HepG2 (cell line): ENCODE data around the gene INTS4. TPM values are rescaled to one million over a fixed set of nuclear protein-coding genes. Genes with fewer than 3 reads are reported as not detected.
"Not testable (repeated sequence)": the region's sequence is repeated elsewhere in the genome, so short reads cannot be mapped to it uniquely, and the experiment has no call there.

ENCODE experiments used
- ATAC-seq: fragments of 200-7000 bp; cut with Tn5 transposase; 3 replicates; pipeline ENCODE4 v1.9.1; 2020; ENCODE audit warnings: mild to moderate bottlenecking, moderate library complexity
- BruUV-seq: library from RNA; stranded (reverse); fragments of 400-500 nt; replicated peaks from 2 replicates; lab custom pipeline; 2021; lab: Mats Ljungman, UMichigan
- CTCF ChIA-PET: fragments of 300-600 bp; formaldehyde crosslinking; extraction: SDS; loops from one replicate; lab custom pipeline; 2021; ENCODE audit warnings: low total read pairs, inconsistent platforms, low intra/inter-chr PET ratio; lab: Yijun Ruan, JAX
- POLR2A ChIA-PET: fragments of 350-600 bp; sonication (Branson Sonifier 250); formaldehyde crosslinking; loops from one replicate; lab custom pipeline; 2020; ENCODE audit warnings: antibody characterized with exemption, inconsistent platforms; lab: Yijun Ruan, JAX
- DNase-seq: peaks from one replicate; pipeline ENCODE4 v3.0.0-alpha.2; 2015; ENCODE audit warnings: low spot score
- FAIRE-seq: peaks from 3 replicates; lab custom pipeline; 2011; peaks lifted over from hg19 to GRCh38; lab: Jason Lieb, UNC
- H2AFZ ChIP-seq: one replicate; pipeline ENCODE4 v1.6.1; 2011; ENCODE audit warnings: low read length, inconsistent platforms
- H3K27ac ChIP-seq: fragments of 300-600 bp; 3 replicates; pipeline ENCODE4 v1.8.0; 2011; ENCODE audit warnings: mixed run types, mild to moderate bottlenecking, mixed read lengths, low read length, inconsistent platforms; ENCODE audit not compliant: insufficient read depth; ENCODE audit errors: extremely low read length
- H3K27me3 ChIP-seq, 2 experiments: fragments of 200-600 bp in 1 of 2; 2 replicates in 1 of 2; 3 replicates in 1 of 2; pipeline versions ENCODE4 v1.6.0 to v1.8.0; 2011; ENCODE audit warnings: low read length in 2 of 2, mild to moderate bottlenecking in 2 of 2, moderate library complexity in 2 of 2, inconsistent platforms in 1 of 2; ENCODE audit not compliant: insufficient read depth in 2 of 2, control insufficient read depth in 1 of 2
- H3K36me3 ChIP-seq, 2 experiments: fragments of 200-600 bp in 1 of 2; replicated peaks in 1 of 2; 2 replicates in 1 of 2; 3 replicates in 1 of 2; pipeline versions ENCODE4 v1.5.1 to v1.8.0; 2011; ENCODE audit warnings: low read length in 2 of 2, inconsistent platforms in 1 of 2; ENCODE audit not compliant: insufficient read depth in 2 of 2, control insufficient read depth in 1 of 2
- H3K4me1 ChIP-seq: 2 replicates; pipeline ENCODE4 v1.5.1; 2012; ENCODE audit warnings: low read length, inconsistent platforms; ENCODE audit not compliant: insufficient read depth
- H3K4me2 ChIP-seq: 2 replicates; pipeline ENCODE4 v1.6.0; 2011; ENCODE audit warnings: low read depth, low read length, inconsistent platforms
- H3K4me3 ChIP-seq, 3 experiments: fragments of 200-600 bp in 1 of 3; sonication (generic), shearing (Covaris generic) in 1 of 3; replicated peaks in 1 of 3; 2 replicates each; pipeline ENCODE4 v1.5.1; 2011 to 2016; ENCODE audit warnings: low read length in 3 of 3, inconsistent platforms in 2 of 3, low read depth in 2 of 3, mild to moderate bottlenecking in 2 of 3, control low read depth in 1 of 3, mixed read lengths in 1 of 3; ENCODE audit not compliant: insufficient read depth in 1 of 3
- H3K79me2 ChIP-seq: one replicate; pipeline ENCODE4 v1.6.1; 2011; ENCODE audit warnings: low read length, inconsistent platforms; ENCODE audit not compliant: insufficient read depth
- H3K9ac ChIP-seq: 2 replicates; pipeline ENCODE4 v1.6.0; 2011; ENCODE audit warnings: mild to moderate bottlenecking, low read depth, low read length, inconsistent platforms; ENCODE audit not compliant: insufficient read depth
- H3K9me3 ChIP-seq: 2 replicates; pipeline ENCODE4 v1.5.1; 2012; ENCODE audit warnings: mild to moderate bottlenecking, low read length
- H4K20me1 ChIP-seq: 2 replicates; pipeline ENCODE4 v1.6.0; 2011; ENCODE audit warnings: inconsistent platforms, mild to moderate bottlenecking, low read length, moderate library complexity; ENCODE audit not compliant: insufficient read depth
- CBX5 ChIP-seq: sonication (generic); formaldehyde crosslinking; IDR thresholded peaks from 2 replicates; pipeline ENCODE4 v1.4.0; 2020; ENCODE audit warnings: missing genetic modification reagents, borderline replicate concordance
- ESRRA ChIP-seq: sonication (generic); formaldehyde crosslinking; IDR thresholded peaks from 2 replicates; pipeline ENCODE4 v1.5.1; 2020; ENCODE audit warnings: mild to moderate bottlenecking, low read depth, missing genetic modification reagents
- HOXA3 ChIP-seq: sonication (generic); formaldehyde crosslinking; IDR thresholded peaks from 2 replicates; pipeline ENCODE4 v1.5.0; 2020; ENCODE audit warnings: missing genetic modification reagents
- IKZF4 ChIP-seq: sonication (generic); formaldehyde crosslinking; IDR thresholded peaks from 2 replicates; pipeline ENCODE4 v1.5.1; 2020; ENCODE audit warnings: borderline replicate concordance, mild to moderate bottlenecking, low read depth, missing genetic modification reagents; ENCODE audit errors: not compliant biosample characterization
- MBNL3 ChIP-seq: fragments of 250-450 bp; sonication (Bioruptor Pico); conservative IDR thresholded peaks from 2 replicates; pipeline ENCODE4 v1.8.0; 2022; ENCODE audit warnings: mild to moderate bottlenecking, inconsistent platforms
- MIER3 ChIP-seq: IDR thresholded peaks from 2 replicates; pipeline ENCODE4 v1.6.1; 2016; ENCODE audit warnings: missing compliant biosample characterization, borderline replicate concordance
- ZBTB8A ChIP-seq: sonication (generic); formaldehyde crosslinking; IDR thresholded peaks from 2 replicates; pipeline ENCODE4 v1.4.0; 2020; ENCODE audit warnings: mild to moderate bottlenecking, low read depth, missing genetic modification reagents, borderline replicate concordance
- ZNF143 ChIP-seq: sonication (generic); formaldehyde crosslinking; IDR thresholded peaks from 2 replicates; pipeline ENCODE4 v1.4.0; 2020; ENCODE audit warnings: missing genetic modification reagents
- ZNF20 ChIP-seq: sonication (generic); formaldehyde crosslinking; IDR thresholded peaks from 2 replicates; pipeline ENCODE4 v1.4.0; 2020; ENCODE audit warnings: mild to moderate bottlenecking, moderate library complexity, missing genetic modification reagents
- ZNF547 ChIP-seq: sonication (generic); formaldehyde crosslinking; IDR thresholded peaks from 2 replicates; pipeline ENCODE4 v1.5.1; 2020; ENCODE audit warnings: mild to moderate bottlenecking, missing genetic modification reagents
- ZNF788 ChIP-seq: sonication (generic); formaldehyde crosslinking; IDR thresholded peaks from 2 replicates; pipeline ENCODE4 v1.5.0; 2020; ENCODE audit warnings: mild to moderate bottlenecking, missing genetic modification reagents, borderline replicate concordance
- WGBS: methylation state at CpG from one replicate; pipeline ENCODE4 v1.1.6; 2017; ENCODE audit warnings: low lambda C conversion rate; 5-methylcytosine and 5-hydroxymethylcytosine counted together
- in situ Hi-C: cut with HindIII; loops from 2 replicates; pipeline ENCODE4 v1.10.0; 2017; ENCODE audit warnings: low pct_unique_long_range_greater_than_20kb; ENCODE audit not compliant: extremely low pct_ligation_motif_present
- intact Hi-C: fragments of 100-400 bp; cut with micrococcal nuclease; formaldehyde crosslinking; loops from one replicate; pipeline ENCODE4 v1.10.0; 2022; ENCODE audit not compliant: unreplicated experiment
- polyA plus RNA-seq, 8 experiments: library from polyadenylated mRNA; depleted of rRNA in 3 of 8; stranded (reverse) in 7 of 8; unstranded in 1 of 8; fragments of >200 nt; fragmentation: Illumina TruSeq in 4 of 8; extraction: Trizol in 4 of 8; gene quantifications; 2 replicates each; pipeline versions ENCODE4 v1.2.1 to v1.2.3, GENCODE V29; 2011 to 2016; ENCODE audit warnings: low read depth in 4 of 8, missing spikeins in 1 of 8, mixed read lengths in 1 of 8; ENCODE audit not compliant: insufficient read depth in 1 of 8
- total RNA-seq, 5 experiments: library from RNA; depleted of rRNA; stranded (reverse); fragments of >200 nt; fragmentation: Illumina TruSeq; extraction: Trizol; gene quantifications; 2 replicates each; pipeline ENCODE4 v1.2.3, GENCODE V29; 2016; ENCODE audit warnings: low read depth in 1 of 5
- TF ChIP-seq, protein P1 (sequence below): sonication (generic); formaldehyde crosslinking; IDR thresholded peaks from 2 replicates; pipeline ENCODE4 v1.4.0; 2020; ENCODE audit warnings: missing genetic modification reagents, mild to moderate bottlenecking, borderline replicate concordance

INTS4 gene
- total and polyA plus RNA-seq, 2 of the 13 experiments (the other 11 are each of a cell fraction or from before 2014, with no cell fraction given): 37.3 to 44.8 TPM

DNA sequence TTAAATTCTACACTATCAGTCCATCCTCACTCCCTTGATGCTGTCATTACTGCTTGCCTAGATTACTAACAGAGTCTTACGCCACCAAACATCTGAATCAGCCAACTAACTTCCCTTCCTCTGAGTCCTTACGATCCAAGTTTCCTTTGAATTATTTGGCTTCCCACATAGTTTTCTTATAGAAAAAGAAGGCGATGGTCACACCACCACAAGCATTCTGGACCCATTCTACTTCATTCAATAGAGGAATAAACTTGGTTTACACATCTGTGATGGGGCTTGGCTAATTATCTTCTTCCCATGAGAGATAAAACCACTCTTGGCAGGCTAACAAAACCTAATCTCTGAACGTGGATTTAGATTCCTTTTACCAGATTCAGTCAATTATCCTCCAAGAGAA is 35.0 kb downstream of the INTS4 start:
- H3K4me3 ChIP-seq: no peak overlapping the region
- WGBS: 96% methylated on average over 4 of the region's 4 CpGs
- H3K27me3 ChIP-seq: no peaks in the 10 kb centered on the region
- H4K20me1 ChIP-seq: no peaks in the 10 kb centered on the region
- H3K4me2 ChIP-seq: no peak overlapping the region
- ChIA-PET POLR2A (no interaction called here), CTCF (no interaction called here)
- no peak overlapping the region for H2AFZ ChIP-seq
- H3K27ac ChIP-seq: no peak overlapping the region
- DNase-seq (no peak), ATAC-seq (no peak), FAIRE-seq (no peak)
- H3K79me2 ChIP-seq: no peaks in the 10 kb centered on the region
- peaks cover 3 to 22% of the 10 kb centered on the region in 2 experiments; a peak in 3 of 5 replicates for H3K36me3 ChIP-seq
- BruUV-seq: no TSS peak
- in situ Hi-C loops: no loop called here
- TF ChIP-seq ZNF143 (no peak), ZNF20 (no peak), ESRRA (CRISPR knock-in tag) (no peak), IKZF4 (CRISPR knock-in tag) (no peak), ZNF547 (CRISPR knock-in tag) (no peak), HOXA3 (CRISPR knock-in tag) (no peak), CBX5 (CRISPR knock-in tag) (no peak), MBNL3 (no peak), ZNF788 (CRISPR knock-in tag) (no peak), ZBTB8A (CRISPR knock-in tag) (no peak), MIER3 (CRISPR knock-in tag) (no peak)
- TF ChIP-seq, protein P1, sequence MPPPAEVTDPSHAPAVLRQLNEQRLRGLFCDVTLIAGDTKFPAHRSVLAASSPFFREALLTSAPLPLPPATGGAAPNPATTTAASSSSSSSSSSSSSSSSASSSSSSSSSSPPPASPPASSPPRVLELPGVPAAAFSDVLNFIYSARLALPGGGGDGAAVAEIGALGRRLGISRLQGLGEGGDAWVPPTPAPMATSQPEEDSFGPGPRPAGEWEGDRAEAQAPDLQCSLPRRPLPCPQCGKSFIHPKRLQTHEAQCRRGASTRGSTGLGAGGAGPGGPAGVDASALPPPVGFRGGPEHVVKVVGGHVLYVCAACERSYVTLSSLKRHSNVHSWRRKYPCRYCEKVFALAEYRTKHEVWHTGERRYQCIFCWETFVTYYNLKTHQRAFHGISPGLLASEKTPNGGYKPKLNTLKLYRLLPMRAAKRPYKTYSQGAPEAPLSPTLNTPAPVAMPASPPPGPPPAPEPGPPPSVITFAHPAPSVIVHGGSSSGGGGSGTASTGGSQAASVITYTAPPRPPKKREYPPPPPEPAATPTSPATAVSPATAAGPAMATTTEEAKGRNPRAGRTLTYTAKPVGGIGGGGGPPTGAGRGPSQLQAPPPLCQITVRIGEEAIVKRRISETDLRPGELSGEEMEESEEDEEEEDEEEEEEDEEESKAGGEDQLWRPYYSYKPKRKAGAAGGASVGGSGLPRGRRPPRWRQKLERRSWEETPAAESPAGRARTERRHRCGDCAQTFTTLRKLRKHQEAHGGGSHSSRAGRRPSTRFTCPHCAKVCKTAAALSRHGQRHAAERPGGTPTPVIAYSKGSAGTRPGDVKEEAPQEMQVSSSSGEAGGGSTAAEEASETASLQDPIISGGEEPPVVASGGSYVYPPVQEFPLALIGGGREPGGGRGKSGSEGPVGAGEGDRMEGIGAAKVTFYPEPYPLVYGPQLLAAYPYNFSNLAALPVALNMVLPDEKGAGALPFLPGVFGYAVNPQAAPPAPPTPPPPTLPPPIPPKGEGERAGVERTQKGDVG (CRISPR knock-in tag): no peak
- intact Hi-C loops: no loop called here
- no peak overlapping the region for H3K9ac ChIP-seq
- H3K9me3 ChIP-seq: no peaks in the 10 kb centered on the region
- H3K4me1 ChIP-seq: no peaks in the 10 kb centered on the region

DNA sequence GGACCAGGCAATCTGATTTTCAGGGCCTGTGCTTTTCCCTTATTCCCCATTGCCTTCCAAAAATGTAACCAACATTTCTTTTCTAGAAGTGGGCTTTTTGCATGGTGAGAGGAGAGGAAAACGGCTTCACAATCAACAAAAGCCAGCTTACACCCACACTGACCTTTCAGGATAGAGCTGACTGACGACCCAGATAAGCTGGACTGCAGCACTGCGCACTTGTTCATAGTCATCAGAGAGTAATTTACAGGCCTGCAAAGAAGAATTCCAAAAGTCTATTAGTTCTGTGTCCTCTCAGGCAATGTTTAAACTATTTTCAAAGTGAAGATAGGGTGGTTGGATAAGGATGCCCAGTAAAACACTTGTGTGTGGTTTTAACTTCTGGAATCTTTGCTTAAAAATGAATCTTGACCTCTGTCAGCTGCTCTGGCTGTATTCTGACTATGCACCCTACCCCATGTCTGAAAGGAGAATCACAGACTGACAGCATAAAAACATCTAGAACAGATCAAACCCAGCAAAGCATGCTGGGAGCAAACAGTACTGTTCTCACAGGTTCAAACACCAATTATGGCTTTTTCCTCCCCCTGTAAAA is 35.8 kb downstream of the INTS4 start:
- intact Hi-C loops, FAIRE-seq: not testable (repeated sequence)

More for the DNA sequence above, 35.8 kb downstream of the INTS4 start:
- 100% methylated on average over 3 of the region's 3 CpGs for WGBS
- H2AFZ ChIP-seq, POLR2A ChIA-PET, H4K20me1 ChIP-seq, H3K4me2 ChIP-seq, CTCF ChIA-PET, H3K9me3 ChIP-seq, ATAC-seq, BruUV-seq, H3K4me1 ChIP-seq, in situ Hi-C loops, H3K27ac ChIP-seq, H3K27me3 ChIP-seq, DNase-seq, H3K4me3 ChIP-seq, H3K79me2 ChIP-seq, H3K9ac ChIP-seq: not testable (repeated sequence)
- peaks cover 3 to 23% of the 10 kb centered on the region in 2 experiments; a peak in 3 of 5 replicates for H3K36me3 ChIP-seq
